Jurkat, Clone E6-1 (cell line): ENCODE results near the gene ARSG.

Experiments
- DNase-seq: peaks from one replicate; pipeline ENCODE4 v3.0.0-alpha.2; 2011; ENCODE audit warnings: low read depth, low spot score
- H3K4me3 ChIP-seq: 2 replicates; pipeline ENCODE4 v1.5.1; 2011; ENCODE audit warnings: mild to moderate bottlenecking, low read length, control low read depth, moderate library complexity

The ARSG gene

GRCh38 chr17:68383443-68384321 is 92.4 kb downstream of the ARSG start:
- peak; percentile 80 for DNase-seq
- H3K4me3 ChIP-seq, result no peak overlapping the region; the same call in 1 of the 2 replicates

GRCh38 chr17:68384471-68384870 is 93.2 kb downstream of the ARSG start:
- DNase-seq, result no peak
- no peak overlapping the region for H3K4me3 ChIP-seq

- no peak for DNase-seq
Observed at GRCh38 chr17:68384941-68385340, 93.6 kb downstream of the ARSG start.

DNA sequence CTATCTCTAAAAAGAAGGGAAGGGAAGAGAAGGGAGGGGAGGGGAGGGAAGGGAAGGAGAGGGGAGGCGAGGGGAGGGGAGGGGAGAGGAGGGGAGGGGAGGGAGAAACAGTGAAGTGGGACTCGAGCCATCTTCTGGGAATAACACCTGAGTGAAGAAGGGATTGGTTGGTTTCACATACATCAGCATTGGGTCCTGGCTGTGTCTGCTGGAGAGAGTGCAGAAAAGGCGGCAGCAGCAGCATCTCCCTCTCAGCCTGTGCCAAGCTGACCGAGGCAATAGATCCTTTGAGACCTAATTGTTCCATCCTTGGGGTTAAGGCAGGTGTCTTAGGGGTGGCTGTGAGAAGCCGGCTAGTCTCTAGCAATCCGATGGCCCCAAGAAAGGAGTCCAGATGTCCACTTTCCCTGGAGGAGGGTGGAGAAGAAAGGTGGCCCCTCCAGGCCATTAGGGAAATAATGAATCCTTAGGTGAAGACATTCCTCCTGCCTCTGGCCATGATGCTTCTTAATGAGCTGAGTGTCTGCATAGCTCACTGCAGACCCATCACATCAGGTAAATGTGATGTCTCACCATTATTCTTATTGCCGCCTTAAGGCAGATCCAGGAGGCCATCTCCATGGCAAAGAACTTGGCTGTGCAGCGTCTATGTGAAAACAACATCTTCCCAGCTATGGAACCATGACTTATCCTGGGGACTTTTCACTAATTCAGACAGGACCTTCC is 94.4 kb downstream of the ARSG start:
- no peak for DNase-seq
- H3K4me3 ChIP-seq, result no peak overlapping the region

More at GRCh38 chr17:68384941-68385340, 93.6 kb downstream of the ARSG start:
- no peak overlapping the region for H3K4me3 ChIP-seq

GRCh38 chr17:68387435-68388218 is 96.3 kb downstream of the ARSG start:
- DNase-seq, result no peak
- H3K4me3 ChIP-seq, result no peak overlapping the region

- DNase-seq, result no peak
Observed at GRCh38 chr17:68389041-68389440, 97.7 kb downstream of the ARSG start.

DNA sequence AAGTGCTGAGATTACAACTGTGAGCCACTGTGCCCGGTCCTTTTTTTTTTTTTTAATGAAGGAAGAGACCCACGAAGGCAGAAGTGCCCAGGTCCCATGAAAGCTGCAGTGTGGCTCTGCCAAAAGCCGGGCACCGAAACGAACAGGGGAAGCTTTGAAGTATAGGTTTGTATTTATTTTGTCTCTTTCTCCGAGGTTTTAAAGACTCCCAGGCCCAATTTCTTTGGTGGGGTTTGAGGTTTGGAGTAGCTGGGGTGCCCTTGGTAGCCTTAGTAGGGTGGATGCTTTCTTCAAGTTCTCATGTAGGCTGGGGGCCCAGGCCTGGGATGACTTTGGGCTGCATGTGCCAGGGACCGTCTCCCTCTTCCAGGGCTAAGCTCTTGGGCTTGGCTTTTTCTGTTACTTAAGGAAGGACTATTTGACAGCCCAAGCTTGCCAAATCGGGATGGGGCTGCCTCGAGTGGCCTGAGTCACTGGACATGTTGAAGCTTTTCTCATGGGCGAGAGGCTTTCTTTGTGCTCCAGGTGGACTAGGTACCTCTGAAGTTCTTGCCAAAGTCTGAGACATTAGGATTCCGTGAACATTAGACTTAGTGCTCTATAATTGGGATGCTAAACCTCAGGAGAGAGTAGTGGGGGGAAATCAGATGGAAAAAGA is 99.7 kb downstream of the ARSG start:
- no peak overlapping the region for H3K4me3 ChIP-seq
- no peak for DNase-seq

More at GRCh38 chr17:68389041-68389440, 97.7 kb downstream of the ARSG start:
- H3K4me3 ChIP-seq, result no peak overlapping the region

DNA sequence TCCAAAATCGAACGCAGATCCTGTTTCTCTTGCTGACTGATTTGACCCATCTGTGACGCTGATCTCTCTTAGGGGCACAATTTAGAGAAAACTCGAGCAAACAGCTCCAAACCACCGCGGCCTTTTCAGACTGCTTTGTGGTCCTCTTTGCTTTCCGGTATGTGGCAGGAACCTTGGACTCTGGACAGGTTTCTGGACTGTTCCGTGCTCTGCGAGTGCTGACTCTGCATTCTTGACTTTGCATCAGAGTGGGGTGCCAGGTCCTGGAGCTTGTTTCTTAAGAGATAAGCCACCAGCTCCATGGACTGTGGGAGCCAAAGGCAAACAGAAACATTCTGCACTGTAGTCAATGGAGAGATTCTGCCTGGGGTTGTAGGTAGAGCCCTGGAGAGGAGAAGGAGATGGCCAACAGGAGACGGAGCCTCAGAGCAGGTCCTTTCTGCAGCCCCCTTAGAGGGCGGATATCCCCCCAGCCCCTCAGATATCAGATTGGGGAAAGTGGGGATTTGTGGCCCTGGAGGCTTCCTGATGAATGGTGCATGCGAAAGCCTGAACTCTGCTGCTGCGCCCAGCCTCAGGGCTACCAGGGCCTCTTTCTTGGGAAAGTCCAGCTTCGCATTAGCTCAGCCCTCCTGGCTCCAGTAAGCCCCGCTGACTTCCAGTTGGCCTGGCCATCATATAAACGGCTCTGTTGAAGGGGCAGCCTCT is 100.4 kb downstream of the ARSG start:
- H3K4me3 ChIP-seq, result no peak overlapping the region
- no peak for DNase-seq

DNA sequence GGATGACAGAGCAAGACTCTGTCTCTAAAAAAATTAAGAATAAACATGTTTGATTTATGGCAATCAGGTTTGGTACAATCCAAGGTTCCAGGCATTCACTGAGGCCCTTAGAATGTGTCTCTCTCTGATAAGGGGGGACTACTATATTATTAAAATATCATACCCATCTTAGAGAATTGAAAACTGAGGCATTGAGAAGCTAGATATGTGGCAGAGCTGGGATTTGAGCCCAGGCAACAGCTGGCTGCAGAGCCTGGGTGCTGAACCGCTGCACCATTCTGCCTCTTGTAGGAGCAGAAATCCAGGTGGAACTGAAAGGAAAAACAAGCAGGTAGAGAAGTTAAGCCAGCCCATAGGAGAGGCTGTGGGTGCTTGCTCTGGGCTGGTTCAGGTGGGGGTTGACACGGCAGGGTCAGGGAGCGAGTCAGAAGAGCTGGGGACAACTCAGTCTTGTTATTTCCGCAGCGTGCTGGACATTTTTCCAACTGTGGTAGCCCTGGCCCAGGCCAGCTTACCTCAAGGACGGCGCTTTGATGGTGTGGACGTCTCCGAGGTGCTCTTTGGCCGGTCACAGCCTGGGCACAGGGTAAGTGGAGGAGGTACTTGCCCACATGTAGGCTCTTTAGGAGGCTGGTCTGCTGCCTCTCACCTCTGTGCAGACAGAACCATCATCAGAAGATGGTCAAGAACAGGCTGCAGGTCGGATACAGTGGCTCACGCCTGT is 103.5 kb downstream of the ARSG start:
- DNase-seq, result no peak
- H3K4me3 ChIP-seq, result no peak overlapping the region

DNA sequence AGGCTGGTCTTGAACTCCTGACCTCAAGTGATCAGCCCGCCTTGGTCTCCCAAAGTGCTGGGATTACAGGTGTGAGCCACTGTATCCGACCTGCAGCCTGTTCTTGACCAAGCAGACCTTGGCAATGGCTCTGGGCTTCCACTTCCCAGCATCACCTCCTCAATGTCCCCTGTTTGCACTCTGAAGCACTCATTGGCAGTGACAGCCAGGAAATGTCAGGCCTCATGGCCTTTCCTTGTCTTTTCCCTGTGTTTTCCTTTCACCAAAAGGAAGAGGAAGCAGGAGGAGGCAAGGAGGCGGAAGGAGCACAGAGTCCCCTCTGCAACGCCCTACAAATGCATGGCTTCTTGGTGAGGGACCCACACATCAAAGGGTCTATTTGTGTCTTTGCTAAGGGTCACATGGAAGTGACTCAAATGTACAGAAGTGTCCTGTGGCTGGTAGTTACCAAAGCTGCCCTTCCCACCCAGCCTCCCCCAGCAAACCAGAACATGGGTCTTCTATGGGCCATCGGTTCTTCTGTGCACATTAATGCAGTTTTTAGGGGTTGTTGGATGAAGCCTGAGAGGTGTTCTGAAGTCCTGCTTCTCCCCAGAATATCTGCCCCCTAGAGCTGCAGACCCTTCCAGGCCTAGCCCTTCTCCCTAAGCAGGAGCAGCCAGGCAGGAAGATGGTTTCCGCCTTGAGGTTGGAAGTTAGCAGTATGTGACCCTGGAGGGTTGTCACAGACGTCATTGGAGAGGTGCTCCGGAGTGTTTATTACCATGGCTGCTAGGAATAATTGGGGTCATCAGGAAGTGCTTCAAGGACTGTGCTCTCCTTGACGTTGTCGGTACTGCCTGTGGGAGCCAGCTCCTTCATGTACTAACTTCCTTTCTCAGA is 105.2 kb downstream of the ARSG start:
- no peak for DNase-seq
- no peak overlapping the region for H3K4me3 ChIP-seq

- DNase-seq, result peak; percentile 84
Observed at GRCh38 chr17:68397108-68397536, 105.8 kb downstream of the ARSG start.

GRCh38 chr17:68398691-68399637 is 107.7 kb downstream of the ARSG start:
- no peak overlapping the region for H3K4me3 ChIP-seq
- peak; percentile 75 for DNase-seq

More at GRCh38 chr17:68397108-68397536, 105.8 kb downstream of the ARSG start:
- no peak overlapping the region; the same call in 1 of the 2 replicates for H3K4me3 ChIP-seq

- no peak for DNase-seq
- no peak overlapping the region for H3K4me3 ChIP-seq
Observed at GRCh38 chr17:68399638-68400403, 108.5 kb downstream of the ARSG start.

GRCh38 chr17:68400404-68400735 is 109.1 kb downstream of the ARSG start:
- no peak overlapping the region for H3K4me3 ChIP-seq
- DNase-seq, result no peak

DNA sequence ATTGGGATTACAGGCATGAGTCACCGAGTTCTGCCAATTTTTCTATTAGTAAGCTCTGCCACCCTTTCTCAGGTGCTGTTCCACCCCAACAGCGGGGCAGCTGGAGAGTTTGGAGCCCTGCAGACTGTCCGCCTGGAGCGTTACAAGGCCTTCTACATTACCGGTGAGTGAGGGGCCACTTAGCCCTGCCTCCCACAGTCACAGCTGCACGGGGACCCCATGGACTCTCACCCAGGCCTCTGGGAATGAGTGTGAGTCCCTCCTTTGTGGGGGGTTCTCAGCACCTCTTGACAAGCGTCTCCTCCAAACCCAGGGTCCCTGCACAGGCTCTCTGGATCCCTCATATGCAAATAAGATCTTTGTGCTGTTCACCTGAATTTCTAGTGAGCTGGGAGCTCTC is 110.0 kb downstream of the ARSG start:
- no peak overlapping the region for H3K4me3 ChIP-seq
- no peak for DNase-seq
